Measurements from ENCODE around the gene NNMT. TPM values are rescaled to one million over a fixed set of nuclear protein-coding genes. Genes with fewer than 3 reads are reported as not detected.
A peak's percentile ranks its signal among the peaks of the same experiment; 100 is the strongest.

The NNMT gene
- total RNA-seq, 1 donor from 2014 or later = 375 TPM

GRCh38 chr11:114321621-114322257, 25.5 kb downstream of the NNMT start:
- H3K4me3 Mint-ChIP-seq (ENCODE audit: unreplicated experiment) = no peak overlapping the region
- peaks cover 5% of the 10 kb centered on the region for H3K9me3 Mint-ChIP-seq (ENCODE audit: low read depth)
- peak overlapping the region; percentile 66 for H3K27ac Mint-ChIP-seq (ENCODE audit: unreplicated experiment)
- H3K4me1 Mint-ChIP-seq (ENCODE audit: low read depth) = peaks cover 50% of the 10 kb centered on the region
- DNase-seq (ENCODE audit: low spot score) = no peak
- TF ChIP-seq CTCF (IDR thresholded peaks at IDR 0.05) = no peak
- peaks cover under 1% of the 10 kb centered on the region for H3K27me3 Mint-ChIP-seq (ENCODE audit: low read depth)
- peaks cover 6% of the 10 kb centered on the region for H3K36me3 Mint-ChIP-seq (ENCODE audit: low read depth)

- Mint-ChIP-seq H3K4me1 (ENCODE audit: low read depth) (peaks cover 38% of the 10 kb centered on the region), H3K36me3 (ENCODE audit: low read depth) (peaks cover 6% of the 10 kb centered on the region), H3K27ac (ENCODE audit: unreplicated experiment) (no peak overlapping the region), H3K4me3 (ENCODE audit: unreplicated experiment) (no peak overlapping the region), H3K9me3 (ENCODE audit: low read depth) (peaks cover 5% of the 10 kb centered on the region), H3K27me3 (ENCODE audit: low read depth) (peaks cover 2% of the 10 kb centered on the region)
- no peak for DNase-seq (ENCODE audit: low spot score)
- TF ChIP-seq CTCF (IDR thresholded peaks at IDR 0.05) = no peak
Measured at GRCh38 chr11:114322934-114323333, 26.7 kb downstream of the NNMT start.

- Mint-ChIP-seq H3K27ac (ENCODE audit: unreplicated experiment) (no peak overlapping the region), H3K27me3 (ENCODE audit: low read depth) (peaks cover 2% of the 10 kb centered on the region), H3K4me3 (ENCODE audit: unreplicated experiment) (no peak overlapping the region)
Measured at GRCh38 chr11:114326151-114326550, 30.0 kb downstream of the NNMT start.

GRCh38 chr11:114326776-114327175, 30.6 kb downstream of the NNMT start:
- Mint-ChIP-seq H3K4me1 (ENCODE audit: low read depth) (peaks cover 8% of the 10 kb centered on the region), H3K27ac (ENCODE audit: unreplicated experiment) (no peak overlapping the region), H3K27me3 (ENCODE audit: low read depth) (peaks cover 2% of the 10 kb centered on the region), H3K36me3 (ENCODE audit: low read depth) (peaks cover 10% of the 10 kb centered on the region), H3K9me3 (ENCODE audit: low read depth) (peaks cover 14% of the 10 kb centered on the region), H3K4me3 (ENCODE audit: unreplicated experiment) (no peak overlapping the region)
- no peak for TF ChIP-seq CTCF (IDR thresholded peaks at IDR 0.05)
- no peak for DNase-seq (ENCODE audit: low spot score)

More at GRCh38 chr11:114326151-114326550, 30.0 kb downstream of the NNMT start:
- peaks cover 9% of the 10 kb centered on the region for H3K36me3 Mint-ChIP-seq (ENCODE audit: low read depth)
- DNase-seq (ENCODE audit: low spot score) = no peak
- no peak for TF ChIP-seq CTCF (IDR thresholded peaks at IDR 0.05)
- peaks cover 14% of the 10 kb centered on the region for H3K4me1 Mint-ChIP-seq (ENCODE audit: low read depth)
- peaks cover 14% of the 10 kb centered on the region for H3K9me3 Mint-ChIP-seq (ENCODE audit: low read depth)

- Mint-ChIP-seq H3K36me3 (ENCODE audit: low read depth) (peaks cover 14% of the 10 kb centered on the region), H3K27me3 (ENCODE audit: low read depth) (peaks cover 22% of the 10 kb centered on the region), H3K9me3 (ENCODE audit: low read depth) (peaks cover 19% of the 10 kb centered on the region), H3K4me3 (ENCODE audit: unreplicated experiment) (no peak overlapping the region), H3K4me1 (ENCODE audit: low read depth) (no peaks in the 10 kb centered on the region), H3K27ac (ENCODE audit: unreplicated experiment) (no peak overlapping the region)
- no peak for TF ChIP-seq CTCF (IDR thresholded peaks at IDR 0.05)
- DNase-seq (ENCODE audit: low spot score) = no peak
Measured at GRCh38 chr11:114330373-114330772, 34.2 kb downstream of the NNMT start.

Data from chondrocyte (in vitro differentiated cells).